GM10266 (cell line): ENCODE data around the gene IL19.
"Not testable (repeated sequence)": the region's sequence is repeated elsewhere in the genome, so short reads cannot be mapped to it uniquely, and the experiment has no call there.

Source experiments
- DNase-seq: peaks from one replicate; pipeline ENCODE4 v3.0.0; 2012; ENCODE audit errors: extremely low spot score
- CTCF ChIP-seq: IDR thresholded peaks from 2 replicates; pipeline ENCODE4 v1.5.1; 2012; ENCODE audit warnings: mild to moderate bottlenecking, low read depth; ENCODE audit not compliant: control insufficient read depth, insufficient read depth; ENCODE audit errors: missing control alignments

The IL19 gene

GRCh38 chr1:206769304-206769731, 1.3 kb upstream of the IL19 start:
- peak; percentile 74 for DNase-seq
- TF ChIP-seq CTCF, result no peak

- no peak for TF ChIP-seq CTCF
- DNase-seq, result no peak
These were observed 742 bp downstream of the IL19 start for GRCh38 chr1:206771338-206771692.

GRCh38 chr1:206772243-206772937, 1.8 kb downstream of the IL19 start, which contains the start of gene IL10:
Gene IL10, minus strand, starts transcription at chr1:206772494. Its CDS starts 59 bp downstream, at chr1:206772435.
- no peak for TF ChIP-seq CTCF
- DNase-seq, result no peak

GRCh38 chr1:206774093-206774492, 3.5 kb downstream of the IL19 start:
- DNase-seq, result no peak
- no peak for TF ChIP-seq CTCF

GRCh38 chr1:206776229-206776628, 5.7 kb downstream of the IL19 start:
- TF ChIP-seq CTCF, result no peak
- DNase-seq, result no peak

GRCh38 chr1:206778031-206778430, 7.5 kb downstream of the IL19 start:
- no peak for DNase-seq
- no peak for TF ChIP-seq CTCF

GRCh38 chr1:206778911-206779310, 8.3 kb downstream of the IL19 start:
- DNase-seq, result not testable (repeated sequence)

- DNase-seq, result no peak
- TF ChIP-seq CTCF, result no peak
These were observed 9.1 kb downstream of the IL19 start for GRCh38 chr1:206779638-206780037.
